Myocyte (in vitro differentiated cells): ENCODE measurements around the gene ETHE1. TPM values are rescaled to one million over a fixed set of nuclear protein-coding genes. Genes with fewer than 3 reads are reported as not detected.

Source experiments
- DNase-seq: peaks from one replicate; pipeline ENCODE4 v3.0.0-alpha.2; 2012; ENCODE audit warnings: low read depth
- total RNA-seq: library from RNA; depleted of rRNA; stranded (reverse); fragments of >200 nt; gene quantifications from 2 replicates; pipeline ENCODE4 v1.2.3, GENCODE V29; 2014

ETHE1 gene
- total RNA-seq, 1 donor from 2014 or later: 19.8 TPM

- no peak for DNase-seq
These were observed 28.7 kb downstream of the ETHE1 start for GRCh38 chr19:43498233-43498842.

- no peak for DNase-seq
These were observed 30.0 kb downstream of the ETHE1 start for GRCh38 chr19:43496960-43497359.

- DNase-seq: no peak
These were observed 31.9 kb downstream of the ETHE1 start for GRCh38 chr19:43495082-43495481.

GRCh38 chr19:43490759-43491158 lies 36.2 kb downstream of the ETHE1 start:
- no peak for DNase-seq

GRCh38 chr19:43489979-43490599 lies 36.9 kb downstream of the ETHE1 start:
- DNase-seq: no peak

- DNase-seq: no peak
These were observed 37.7 kb downstream of the ETHE1 start for GRCh38 chr19:43489310-43489709.

GRCh38 chr19:43488179-43488578 lies 38.8 kb downstream of the ETHE1 start:
- DNase-seq: no peak

GRCh38 chr19:43486412-43486811 lies 40.6 kb downstream of the ETHE1 start:
- DNase-seq: no peak

GRCh38 chr19:43485951-43486350 lies 41.0 kb downstream of the ETHE1 start:
- DNase-seq: no peak

- DNase-seq: no peak
These were observed 43.7 kb downstream of the ETHE1 start for GRCh38 chr19:43483281-43483680.

GRCh38 chr19:43482193-43482592 lies 44.8 kb downstream of the ETHE1 start:
- no peak for DNase-seq

GRCh38 chr19:43481701-43482100 lies 45.3 kb downstream of the ETHE1 start:
- no peak for DNase-seq

GRCh38 chr19:43480574-43480973 lies 46.4 kb downstream of the ETHE1 start:
- DNase-seq: no peak

- DNase-seq: no peak
These were observed 46.9 kb downstream of the ETHE1 start for GRCh38 chr19:43479961-43480561.

- no peak for DNase-seq
These were observed 47.8 kb downstream of the ETHE1 start for GRCh38 chr19:43479226-43479625.

GRCh38 chr19:43478323-43478722 lies 48.7 kb downstream of the ETHE1 start:
- DNase-seq: no peak

GRCh38 chr19:43476606-43477005 lies 50.4 kb downstream of the ETHE1 start:
- peak; percentile 37 for DNase-seq

- no peak for DNase-seq
These were observed 51.9 kb downstream of the ETHE1 start for GRCh38 chr19:43474986-43475705.

- no peak for DNase-seq
These were observed 52.5 kb downstream of the ETHE1 start for GRCh38 chr19:43474487-43474886.

GRCh38 chr19:43471091-43471490 lies 55.9 kb downstream of the ETHE1 start:
- DNase-seq: no peak

- DNase-seq: no peak
These were observed 56.7 kb downstream of the ETHE1 start for GRCh38 chr19:43470288-43470687.

- no peak for DNase-seq
These were observed 57.9 kb downstream of the ETHE1 start for GRCh38 chr19:43469160-43469480.
